GM12878 (cell line): ENCODE results near the gene PLEKHA1. TPM values are rescaled to one million over a fixed set of nuclear protein-coding genes. Genes with fewer than 3 reads are reported as not detected.

Experiments
- BCL3 ChIP-seq: IDR thresholded peaks from 2 replicates; pipeline ENCODE4 v1.6.1; 2011; ENCODE audit warnings: borderline replicate concordance, low read depth, mild to moderate bottlenecking, moderate library complexity, low read length; ENCODE audit not compliant: insufficient read depth, poor library complexity, severe bottlenecking
- BHLHE40 ChIP-seq, 2 experiments: fragments of 450-650 bp in 1 of 2; IDR thresholded peaks; 2 replicates each; pipeline ENCODE4 v1.6.1; 2011 to 2017; ENCODE audit warnings: low read depth in 2 of 2, borderline replicate concordance in 1 of 2, improper control_type of control experiment in 1 of 2, low read length in 1 of 2, mild to moderate bottlenecking in 1 of 2
- E4F1 ChIP-seq: fragments of 450-650 bp; IDR thresholded peaks from 2 replicates; pipeline ENCODE4 v1.6.1; 2018; ENCODE audit warnings: borderline replicate concordance, mild to moderate bottlenecking; ENCODE audit not compliant: partially characterized antibody
- FOXK2 ChIP-seq: fragments of 450-650 bp; IDR thresholded peaks from 2 replicates; pipeline ENCODE4 v1.6.1; 2017; ENCODE audit warnings: mild to moderate bottlenecking, moderate library complexity
- HDGF ChIP-seq: fragments of 450-650 bp; IDR thresholded peaks from 2 replicates; pipeline ENCODE4 v1.6.1; 2016; ENCODE audit warnings: antibody characterized with exemption
- MAX ChIP-seq: IDR thresholded peaks from 2 replicates; pipeline ENCODE4 v1.6.1; 2012; ENCODE audit warnings: low read depth, low read length, improper control_type of control experiment
- NFIC ChIP-seq: IDR thresholded peaks from 2 replicates; pipeline ENCODE4 v1.6.1; 2012; ENCODE audit warnings: low read depth, mild to moderate bottlenecking, inconsistent platforms, low read length, moderate library complexity
- NFYA ChIP-seq: IDR thresholded peaks from 2 replicates; pipeline ENCODE4 v1.6.1; 2011; ENCODE audit warnings: low read depth, mild to moderate bottlenecking, low read length, improper control_type of control experiment, borderline replicate concordance
- NKRF ChIP-seq: fragments of 450-650 bp; conservative IDR thresholded peaks from 2 replicates; pipeline ENCODE4 v1.6.1; 2017; ENCODE audit warnings: mild to moderate bottlenecking, moderate library complexity
- RELA ChIP-seq: fragments of 450-650 bp; IDR thresholded peaks from 2 replicates; pipeline ENCODE4 v1.8.0; 2014; ENCODE audit warnings: borderline replicate concordance; ENCODE audit not compliant: partially characterized antibody
- RFX5 ChIP-seq: IDR thresholded peaks from 2 replicates; pipeline ENCODE4 v1.6.1; 2011; ENCODE audit warnings: low read depth, low read length, improper control_type of control experiment
- SIX5 ChIP-seq: IDR thresholded peaks from 2 replicates; pipeline ENCODE4 v1.6.1; 2011; ENCODE audit warnings: mild to moderate bottlenecking, low read depth, low read length, moderate library complexity; ENCODE audit not compliant: severe bottlenecking
- SREBF1 ChIP-seq: IDR thresholded peaks from 2 replicates; pipeline ENCODE4 v1.6.1; 2012; ENCODE audit warnings: mild to moderate bottlenecking, low read length
- TAF1 ChIP-seq: IDR thresholded peaks from 2 replicates; pipeline ENCODE4 v1.6.1; 2011; ENCODE audit warnings: mild to moderate bottlenecking, low read depth, low read length, borderline replicate concordance
- TARDBP ChIP-seq: IDR thresholded peaks from 2 replicates; pipeline ENCODE4 v1.6.1; 2016; ENCODE audit warnings: borderline replicate concordance
- ZBTB11 ChIP-seq: fragments of 450-650 bp; formaldehyde crosslinking; IDR thresholded peaks from 2 replicates; pipeline ENCODE4 v1.5.0; 2022; ENCODE audit warnings: mild to moderate bottlenecking, missing genetic modification characterization
- ZNF217 ChIP-seq: fragments of 450-650 bp; IDR thresholded peaks from 2 replicates; pipeline ENCODE4 v1.6.1; 2017; ENCODE audit warnings: antibody characterized with exemption, mild to moderate bottlenecking
- polyA plus RNA-seq, 11 experiments: library from polyadenylated mRNA; depleted of rRNA in 4 of 11; unstranded in 6 of 11; stranded (reverse) in 5 of 11; fragments of >200 nt; fragmentation: Nextera tagmentation in 4 of 11; fragmentation: Illumina TruSeq in 1 of 11; extraction: Ambion mirVana in 4 of 11; extraction: Trizol in 1 of 11; gene quantifications; 1 replicate in 1 of 11; 2 replicates in 10 of 11; pipeline versions ENCODE4 v1.2.1 to v1.2.3, GENCODE V29; 2011 to 2016; ENCODE audit warnings: inconsistent platforms in 2 of 11, missing spikeins in 2 of 11, low read depth in 1 of 11
- total RNA-seq, 4 experiments: library from RNA; depleted of rRNA in 3 of 4; stranded (reverse); fragments of >200 nt in 3 of 4; fragmentation: Illumina TruSeq in 1 of 4; extraction: Trizol in 1 of 4; gene quantifications; 2 replicates each; pipeline versions ENCODE4 v1.2.1 to v1.2.3, GENCODE V29; 2013 to 2021

Gene PLEKHA1
- total and polyA plus RNA-seq, 10 of the 15 experiments (the other 5 are each of a cell fraction or from before 2014, with no cell fraction given), result 0.15 to 6.0 (median 0.32) TPM

GRCh38 chr10:122374237-122374858, at the start of gene PLEKHA1 (continued):
- TF ChIP-seq NFYA, result no peak
- TF ChIP-seq RFX5, result no peak
- TF ChIP-seq HDGF, result no peak
- TF ChIP-seq E4F1, result peak; percentile 15
- TF ChIP-seq TAF1, result no peak
- TF ChIP-seq FOXK2, result no peak
- TF ChIP-seq ZNF217, result no peak
- no peak for TF ChIP-seq RELA
- TF ChIP-seq NKRF, result no peak
- TF ChIP-seq SIX5, result peak; percentile 86
- no peak for TF ChIP-seq TARDBP
- TF ChIP-seq NFIC, result no peak
- TF ChIP-seq BCL3, result no peak
- peak; percentile 36; the same call in 1 of the 2 replicates for TF ChIP-seq MAX
- TF ChIP-seq BHLHE40 (IDR thresholded peaks at IDR 0.05; ENCODE audit: borderline replicate concordance in 1 of 2, low read depth in 2 of 2, low read length in 1 of 2), result 0 out of 4 replicates have a peak, but pooled peaks of 1 of the 2 experiments have one; percentile 26
- peak; percentile 64; the same call in 1 of the 2 replicates for TF ChIP-seq SREBF1
- TF ChIP-seq ZBTB11 (CRISPR knock-in tag), result no peak
